ENCODE measurements around the gene FCGR3B.
"Not testable (repeated sequence)": the region's sequence is repeated elsewhere in the genome, so short reads cannot be mapped to it uniquely, and the experiment has no call there.

The FCGR3B gene

DNA sequence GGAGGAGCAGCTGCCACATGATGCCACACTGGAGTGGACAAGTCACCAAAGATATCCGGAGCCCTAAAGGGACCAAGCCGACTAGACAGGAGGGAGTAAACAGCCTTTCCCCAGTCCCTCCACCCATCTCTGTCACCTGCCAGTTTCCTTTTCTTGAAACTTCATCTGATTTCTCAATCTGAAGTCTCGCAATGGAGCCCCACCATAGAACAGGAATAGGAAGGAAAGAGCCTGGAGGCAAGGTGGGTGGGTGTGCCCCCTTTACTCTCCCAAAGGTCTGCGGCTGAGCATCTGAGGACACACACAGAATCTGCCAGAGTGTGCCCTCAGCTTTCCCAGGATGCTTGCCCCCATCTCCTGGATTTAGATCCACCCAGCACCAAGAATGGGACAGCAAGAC lies at the start of gene FCGR3B:
Gene FCGR3B, minus strand, starts transcription at position 101 of the 400 bp plus-strand sequence. Its CDS starts 82 bp downstream, at position 19.
- no peak within 1 kb of the TSS for H3K4me3 Mint-ChIP-seq
- no peak within 1 kb of the TSS for H3K27ac Mint-ChIP-seq
- H3K4me1 Mint-ChIP-seq (ENCODE audit: low read depth): peaks cover 17% of the 10 kb centered on the region
- H3K36me3 Mint-ChIP-seq (ENCODE audit: low read depth): no peaks in the 10 kb centered on the region
- intact Hi-C loops (cut with micrococcal nuclease): loop anchor here (10.0 kb wide), 1 partner anchor 76 kb away; no protein-coding TSS in a partner anchor
- no peaks in the 10 kb centered on the region for H3K9me3 Mint-ChIP-seq
- H3K27me3 Mint-ChIP-seq: peaks cover 5% of the 10 kb centered on the region

DNA sequence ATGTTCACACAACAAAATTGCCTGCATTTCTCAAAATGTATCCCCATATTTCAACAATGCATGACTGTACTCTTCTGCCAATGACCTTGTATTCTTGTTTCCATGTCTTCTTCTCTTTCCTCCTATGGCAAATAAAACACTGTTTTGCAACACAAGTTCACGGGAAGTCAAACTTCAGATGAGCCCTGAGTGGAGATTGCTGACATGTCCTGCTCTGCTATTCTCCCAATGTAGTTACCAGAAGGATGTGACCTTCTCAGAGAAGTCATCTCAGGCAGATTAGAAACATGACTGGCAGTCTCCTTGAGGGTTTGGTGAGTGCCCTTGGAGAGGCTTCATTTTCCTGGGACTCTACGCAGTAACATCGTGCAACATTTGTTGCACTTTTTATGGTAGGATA lies 47.5 kb upstream of the FCGR3B start:
- Mint-ChIP-seq H3K27ac (no peak overlapping the region), H3K27me3 (peaks cover 38% of the 10 kb centered on the region), H3K9me3 (no peaks in the 10 kb centered on the region), H3K4me1 (ENCODE audit: low read depth) (peaks cover 48% of the 10 kb centered on the region), H3K4me3 (no peak overlapping the region), H3K36me3 (ENCODE audit: low read depth) (peaks cover 62% of the 10 kb centered on the region)
- intact Hi-C loops (cut with micrococcal nuclease): no loop called here

DNA sequence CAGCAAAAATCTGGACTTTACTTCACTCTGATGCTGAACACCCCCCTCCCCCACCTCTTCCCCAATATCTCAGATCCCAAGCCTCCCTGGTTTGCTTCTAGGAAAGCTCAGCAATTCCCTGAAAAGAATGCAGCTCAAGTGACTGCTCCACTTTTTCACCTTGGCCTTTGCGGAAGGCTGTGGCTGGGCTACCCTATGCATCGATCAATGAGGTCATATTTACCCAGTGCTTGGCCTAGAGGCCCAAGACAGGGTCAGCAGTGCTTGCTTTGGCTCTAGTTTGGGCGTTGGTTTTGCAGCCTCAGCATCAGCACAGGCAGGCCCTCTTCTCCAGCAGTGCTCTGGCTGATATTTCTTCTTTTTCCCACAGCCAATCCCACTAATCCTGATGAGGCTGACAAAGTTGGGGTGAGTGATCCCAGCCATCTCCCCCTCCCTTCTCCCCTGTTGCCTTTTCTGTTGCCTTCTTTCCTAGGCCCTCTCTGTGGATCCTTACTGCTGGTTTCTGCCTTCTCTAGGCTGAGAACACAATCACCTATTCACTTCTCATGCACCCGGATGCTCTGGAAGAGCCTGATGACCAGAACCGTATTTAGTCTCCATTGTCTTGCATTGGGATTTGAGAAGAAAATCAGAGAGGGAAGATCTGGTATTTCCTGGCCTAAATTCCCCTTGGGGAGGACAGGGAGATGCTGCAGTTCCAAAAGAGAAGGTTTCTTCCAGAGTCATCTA lies 46.1 kb upstream of the FCGR3B start:
- intact Hi-C loops (cut with micrococcal nuclease): no loop called here
- Mint-ChIP-seq H3K4me3 (no peak overlapping the region), H3K4me1 (ENCODE audit: low read depth) (peaks cover 42% of the 10 kb centered on the region), H3K27ac (no peak overlapping the region), H3K27me3 (peaks cover 43% of the 10 kb centered on the region), H3K9me3 (no peaks in the 10 kb centered on the region), H3K36me3 (ENCODE audit: low read depth) (peaks cover 76% of the 10 kb centered on the region)

DNA sequence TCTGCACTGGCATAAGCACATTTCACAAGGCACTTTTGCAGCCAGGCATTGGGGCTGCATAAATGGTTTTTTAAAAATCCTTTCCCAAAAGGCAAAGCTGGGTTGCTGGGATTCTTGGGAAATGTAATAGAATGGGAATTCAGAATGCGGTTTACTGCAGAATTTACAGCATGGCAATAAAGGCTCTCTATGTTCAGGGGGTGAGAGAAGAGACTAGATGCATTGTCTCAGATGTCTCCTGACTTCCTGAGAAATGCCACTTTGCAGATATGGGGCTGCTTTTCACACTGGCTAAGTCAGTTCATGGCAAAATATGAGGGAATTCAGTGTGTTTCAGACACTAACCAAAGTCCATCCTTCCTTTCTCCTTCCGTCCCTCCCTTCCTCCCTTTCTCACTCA lies 45.5 kb upstream of the FCGR3B start:
- Mint-ChIP-seq H3K27me3 (peaks cover 41% of the 10 kb centered on the region), H3K27ac (no peak overlapping the region), H3K36me3 (ENCODE audit: low read depth) (peaks cover 77% of the 10 kb centered on the region), H3K9me3 (no peaks in the 10 kb centered on the region), H3K4me3 (no peak overlapping the region), H3K4me1 (ENCODE audit: low read depth) (peaks cover 45% of the 10 kb centered on the region)
- intact Hi-C loops (cut with micrococcal nuclease): no loop called here

DNA sequence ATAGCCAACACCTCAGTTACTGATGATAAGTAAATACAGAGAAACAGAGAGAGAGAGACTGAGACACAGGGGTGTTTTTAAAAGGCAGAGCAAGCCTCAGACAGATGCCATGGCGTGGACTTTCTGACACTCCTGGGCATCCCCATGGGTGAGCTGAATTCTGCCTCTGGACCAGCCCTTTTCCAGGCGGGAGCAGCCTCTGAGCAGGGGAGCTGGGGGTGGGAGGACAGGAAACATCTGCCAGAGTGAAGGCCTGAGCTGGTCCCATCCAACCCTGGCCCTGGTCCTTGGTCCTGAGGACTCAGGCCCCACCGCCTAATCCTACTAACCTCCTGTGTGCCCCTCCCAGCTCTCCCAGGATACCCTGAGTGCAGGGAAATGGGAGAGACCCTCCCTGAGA lies 43.9 kb upstream of the FCGR3B start:
- H3K27me3 Mint-ChIP-seq: peaks cover 45% of the 10 kb centered on the region
- H3K36me3 Mint-ChIP-seq (ENCODE audit: low read depth): peaks cover 82% of the 10 kb centered on the region
- intact Hi-C loops (cut with micrococcal nuclease); H3K4me3 Mint-ChIP-seq; H3K9me3 Mint-ChIP-seq: not testable (repeated sequence)
- H3K27ac Mint-ChIP-seq: peak overlapping the region; percentile 35
- peaks cover 52% of the 10 kb centered on the region for H3K4me1 Mint-ChIP-seq (ENCODE audit: low read depth)

DNA sequence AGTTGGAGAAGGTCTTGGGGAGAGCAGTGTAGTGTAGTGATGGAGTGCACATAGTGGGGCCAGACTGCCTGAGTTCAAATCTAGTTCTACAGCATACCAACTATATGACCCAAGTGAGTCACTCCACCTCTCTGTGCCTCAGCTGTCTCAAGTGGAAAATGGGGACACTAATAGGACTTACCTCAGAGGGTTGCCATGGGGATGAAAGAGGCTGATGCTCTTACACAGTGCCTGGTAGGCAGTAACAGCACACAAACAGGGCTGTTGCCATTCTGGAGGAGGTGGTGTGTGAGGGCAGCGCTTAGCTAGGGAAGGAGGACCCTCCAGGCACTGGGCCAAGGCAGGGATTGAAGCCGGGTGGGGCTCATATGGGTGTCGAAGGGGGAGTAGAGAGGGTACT lies 43.5 kb upstream of the FCGR3B start:
- peaks cover 52% of the 10 kb centered on the region for H3K4me1 Mint-ChIP-seq (ENCODE audit: low read depth)
- H3K27me3 Mint-ChIP-seq: peaks cover 45% of the 10 kb centered on the region
- H3K9me3 Mint-ChIP-seq; H3K4me3 Mint-ChIP-seq; intact Hi-C loops (cut with micrococcal nuclease); H3K27ac Mint-ChIP-seq: not testable (repeated sequence)
- H3K36me3 Mint-ChIP-seq (ENCODE audit: low read depth): peaks cover 82% of the 10 kb centered on the region

DNA sequence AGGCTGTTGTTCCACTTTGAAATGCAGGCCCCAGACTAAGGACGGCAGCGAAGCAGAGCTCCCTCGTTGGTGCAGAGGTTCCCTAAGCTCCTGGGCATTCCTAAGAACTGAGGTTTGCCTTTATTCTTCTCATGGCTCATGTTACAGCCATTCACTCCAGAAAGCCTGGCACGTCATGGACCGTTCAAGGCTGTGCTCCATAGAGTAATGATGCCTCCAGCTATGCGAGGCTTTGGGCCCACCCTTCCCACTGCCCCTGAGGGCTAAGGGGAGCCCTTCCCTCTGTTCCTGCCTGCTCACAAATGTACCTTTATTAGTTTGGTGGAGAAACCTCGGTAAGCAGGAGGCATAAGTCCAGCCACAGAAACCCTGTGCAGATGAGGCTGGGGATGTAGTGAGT lies 42.5 kb upstream of the FCGR3B start:
- Mint-ChIP-seq H3K36me3 (ENCODE audit: low read depth) (peaks cover 78% of the 10 kb centered on the region), H3K4me1 (ENCODE audit: low read depth) (peaks cover 49% of the 10 kb centered on the region), H3K27me3 (peaks cover 43% of the 10 kb centered on the region)
- intact Hi-C loops (cut with micrococcal nuclease); H3K9me3 Mint-ChIP-seq; H3K4me3 Mint-ChIP-seq; H3K27ac Mint-ChIP-seq: not testable (repeated sequence)

DNA sequence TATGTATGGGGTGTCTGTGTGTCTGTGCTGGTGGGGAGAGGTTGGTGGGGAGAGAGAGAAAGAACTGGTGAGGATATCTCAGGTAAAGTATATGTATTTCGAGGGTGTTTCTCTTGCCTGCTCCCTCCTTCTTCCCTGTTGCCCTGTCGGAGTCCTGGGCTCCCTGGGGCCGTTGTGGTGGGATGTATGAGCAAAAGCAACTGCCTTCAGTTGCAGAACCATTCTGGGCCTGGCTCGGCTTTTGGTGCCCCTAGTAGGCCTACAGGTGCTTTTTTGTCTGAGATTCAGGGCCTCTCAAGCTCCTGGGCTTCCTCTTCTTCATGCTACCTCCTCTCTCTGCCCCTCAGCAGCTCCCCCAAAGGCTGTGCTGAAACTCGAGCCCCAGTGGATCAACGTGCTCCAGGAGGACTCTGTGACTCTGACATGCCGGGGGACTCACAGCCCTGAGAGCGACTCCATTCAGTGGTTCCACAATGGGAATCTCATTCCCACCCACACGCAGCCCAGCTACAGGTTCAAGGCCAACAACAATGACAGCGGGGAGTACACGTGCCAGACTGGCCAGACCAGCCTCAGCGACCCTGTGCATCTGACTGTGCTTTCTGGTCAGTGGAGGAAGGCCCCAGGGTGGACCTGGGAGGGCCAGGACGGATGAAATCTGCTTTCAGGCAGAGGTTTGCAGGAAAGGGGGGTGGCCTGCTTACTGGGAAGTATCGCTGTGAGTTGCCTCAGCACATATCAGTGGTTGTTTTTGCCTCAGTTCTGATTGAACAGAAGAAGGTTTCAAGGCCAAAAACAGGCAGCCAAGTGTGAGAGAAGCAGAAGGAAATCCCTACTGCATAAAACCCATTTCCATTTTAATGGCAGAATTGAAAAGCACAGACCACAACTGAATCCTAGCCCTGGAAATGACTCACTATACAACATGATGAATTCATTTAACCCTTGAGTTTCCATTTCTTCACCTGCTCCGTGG lies 40.4 kb upstream of the FCGR3B start:
- intact Hi-C loops (cut with micrococcal nuclease); H3K9me3 Mint-ChIP-seq; H3K4me3 Mint-ChIP-seq; H3K27ac Mint-ChIP-seq: not testable (repeated sequence)
- H3K4me1 Mint-ChIP-seq (ENCODE audit: low read depth): peaks cover 29% of the 10 kb centered on the region
- H3K27me3 Mint-ChIP-seq: peaks cover 34% of the 10 kb centered on the region
- H3K36me3 Mint-ChIP-seq (ENCODE audit: low read depth): peaks cover 57% of the 10 kb centered on the region

DNA sequence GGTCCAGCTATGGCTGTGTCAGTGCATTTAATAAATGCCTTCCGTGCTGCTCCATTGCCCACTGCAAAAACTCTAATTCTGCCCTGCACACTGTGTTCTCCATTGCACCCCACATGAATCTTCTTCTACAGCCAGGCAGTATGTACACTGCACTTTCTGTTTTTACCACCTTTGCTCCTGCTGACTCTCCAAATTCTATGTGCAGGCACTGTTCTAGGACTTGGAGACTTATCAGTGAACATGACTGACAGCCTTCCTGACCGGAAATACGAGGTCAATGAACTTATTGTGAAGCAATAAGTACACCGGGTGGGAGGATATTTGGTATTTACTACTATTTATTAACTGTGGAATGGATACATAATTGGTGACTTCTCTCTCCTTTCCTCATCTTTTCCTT lies 33.7 kb upstream of the FCGR3B start:
- intact Hi-C loops (cut with micrococcal nuclease); H3K27me3 Mint-ChIP-seq; H3K9me3 Mint-ChIP-seq; H3K27ac Mint-ChIP-seq; H3K4me1 Mint-ChIP-seq (ENCODE audit: low read depth); H3K36me3 Mint-ChIP-seq (ENCODE audit: low read depth): not testable (repeated sequence)
- peak overlapping the region; percentile 42 for H3K4me3 Mint-ChIP-seq

DNA sequence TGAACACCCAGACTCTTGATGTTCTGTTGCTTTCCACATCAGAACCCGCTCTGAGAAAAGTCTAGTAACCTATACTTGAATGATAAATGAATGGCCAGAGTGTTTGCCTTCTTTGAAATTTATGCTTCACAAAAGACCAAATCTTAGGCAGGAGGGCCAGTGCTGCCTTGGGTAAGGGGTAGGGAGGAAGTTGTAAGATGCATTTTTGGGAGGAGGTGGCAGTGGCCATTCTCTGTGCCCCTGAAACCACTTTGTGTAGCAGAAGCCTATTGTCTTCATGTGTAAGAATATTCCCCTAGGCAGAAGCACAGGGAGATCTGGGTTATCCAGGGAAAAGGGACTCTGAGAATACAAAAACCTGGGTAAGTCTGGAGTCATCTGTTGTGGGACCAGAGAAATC lies 32.6 kb upstream of the FCGR3B start:
- intact Hi-C loops (cut with micrococcal nuclease); H3K4me1 Mint-ChIP-seq (ENCODE audit: low read depth); H3K27ac Mint-ChIP-seq; H3K36me3 Mint-ChIP-seq (ENCODE audit: low read depth); H3K27me3 Mint-ChIP-seq; H3K9me3 Mint-ChIP-seq: not testable (repeated sequence)
- H3K4me3 Mint-ChIP-seq: peak overlapping the region; percentile 17

DNA sequence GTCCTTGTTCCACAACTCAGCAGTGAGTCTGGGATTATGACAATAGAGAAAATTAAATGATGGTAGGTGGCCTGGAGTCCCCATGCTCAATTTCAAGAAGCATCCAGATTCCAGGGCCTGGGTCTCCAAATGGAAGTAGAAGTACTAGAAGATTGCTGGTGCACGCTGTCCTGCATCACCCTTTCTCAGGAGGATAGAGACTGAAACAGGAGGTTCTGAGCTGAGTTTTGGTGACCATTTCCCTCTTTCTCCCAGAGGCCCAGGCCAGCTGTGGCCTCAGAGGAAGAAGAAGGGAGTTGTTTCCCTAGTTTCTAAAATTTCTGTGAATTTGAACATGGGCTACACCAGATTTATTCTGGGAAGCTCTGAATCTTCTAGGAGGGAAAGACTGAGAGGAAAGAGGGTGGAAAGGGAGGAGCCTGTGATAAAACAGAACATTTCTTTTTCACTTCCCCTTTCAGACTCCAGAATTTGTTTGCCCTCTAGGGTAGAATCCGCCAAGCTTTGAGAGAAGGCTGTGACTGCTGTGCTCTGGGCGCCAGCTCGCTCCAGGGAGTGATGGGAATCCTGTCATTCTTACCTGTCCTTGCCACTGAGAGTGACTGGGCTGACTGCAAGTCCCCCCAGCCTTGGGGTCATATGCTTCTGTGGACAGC lies 31.8 kb upstream of the FCGR3B start, which contains the start of gene FCGR2B:
Gene FCGR2B, plus strand, starts transcription at position 460 of the 656 bp plus-strand sequence. Its CDS starts 99 bp downstream, at position 559.
- H3K4me1 Mint-ChIP-seq (ENCODE audit: low read depth): not testable (repeated sequence)
- H3K4me3 Mint-ChIP-seq: peak within 1 kb of the TSS; percentile 17

DNA sequence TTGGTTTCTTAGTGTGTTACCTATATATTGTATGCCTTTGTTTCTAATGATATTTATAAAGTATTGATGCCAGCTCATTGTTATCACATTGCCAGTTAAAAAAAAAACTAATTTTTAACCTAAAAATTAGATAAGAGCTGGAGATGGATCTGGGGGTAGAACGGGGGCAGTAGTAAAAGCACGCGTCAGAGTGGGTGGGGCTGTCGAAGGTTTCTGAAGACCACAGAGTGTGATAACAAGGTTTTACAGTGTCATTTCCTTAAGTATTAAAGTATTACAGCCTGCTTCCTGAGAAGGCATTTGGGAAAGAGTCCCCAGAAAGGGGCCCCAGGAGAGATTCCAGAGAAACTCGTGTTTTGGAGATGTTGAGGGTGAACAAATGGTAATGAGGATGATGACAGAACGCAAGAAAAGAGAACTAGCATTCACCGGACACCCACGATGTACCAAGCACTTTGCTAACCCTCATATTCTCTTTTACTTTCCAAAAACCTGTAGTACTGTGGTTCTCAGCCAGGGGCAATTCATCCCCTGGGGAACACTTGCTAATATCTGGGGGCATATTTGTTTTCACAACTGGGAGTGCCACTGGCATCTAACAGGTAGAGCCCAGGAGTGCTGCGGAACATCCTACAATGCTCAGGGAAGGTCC lies 30.8 kb upstream of the FCGR3B start:
- H3K4me1 Mint-ChIP-seq (ENCODE audit: low read depth); intact Hi-C loops (cut with micrococcal nuclease); H3K9me3 Mint-ChIP-seq; H3K27ac Mint-ChIP-seq; H3K36me3 Mint-ChIP-seq (ENCODE audit: low read depth); H3K27me3 Mint-ChIP-seq; H3K4me3 Mint-ChIP-seq: not testable (repeated sequence)

More for the DNA sequence above, 31.8 kb upstream of the FCGR3B start, which contains the start of gene FCGR2B:
- H3K27me3 Mint-ChIP-seq; H3K27ac Mint-ChIP-seq; H3K36me3 Mint-ChIP-seq (ENCODE audit: low read depth); H3K9me3 Mint-ChIP-seq; intact Hi-C loops (cut with micrococcal nuclease): not testable (repeated sequence)

DNA sequence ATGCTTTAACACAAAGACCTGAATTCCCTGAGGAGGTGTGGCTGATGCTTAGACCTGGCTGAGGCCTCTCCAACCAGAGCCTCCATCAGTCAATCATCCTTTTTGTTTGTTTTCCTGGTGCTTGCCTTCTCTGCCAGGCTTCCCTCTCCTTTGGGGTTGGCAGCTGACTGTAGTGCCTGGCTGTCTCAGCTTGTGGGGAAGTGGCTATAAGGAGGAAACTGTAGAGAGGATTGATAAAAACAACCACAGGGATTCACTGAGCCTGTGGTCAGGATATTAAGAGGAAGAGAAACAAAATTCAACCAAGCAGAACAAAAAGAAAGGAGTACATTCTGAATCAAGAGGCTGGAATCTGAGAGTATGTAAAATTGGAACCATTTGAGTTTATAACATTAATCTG lies 27.5 kb upstream of the FCGR3B start:
- intact Hi-C loops (cut with micrococcal nuclease); H3K4me3 Mint-ChIP-seq; H3K36me3 Mint-ChIP-seq (ENCODE audit: low read depth); H3K9me3 Mint-ChIP-seq; H3K27me3 Mint-ChIP-seq; H3K27ac Mint-ChIP-seq: not testable (repeated sequence)
- H3K4me1 Mint-ChIP-seq (ENCODE audit: low read depth): peaks cover 18% of the 10 kb centered on the region

All from dendritic cell treated with granulocyte-macrophage colony-stimulating factor and Interleukin-4, amounts not matched to agents 40 ng/mL and 50 ng/mL, for 4 days (primary cell).